Tibial nerve (tissue), 4 donors: ENCODE results near the gene PEX11G.

Experiments
- EP300 ChIP-seq, 2 donors: sonication (generic); formaldehyde crosslinking; IDR thresholded peaks; one replicate each; pipeline ENCODE4 v1.6.1; 2017; ENCODE audit warnings: antibody characterized with exemption in 2 of 2, mild to moderate bottlenecking in 1 of 2
- POLR2A ChIP-seq, 2 donors: fragments of 450-650 bp; IDR thresholded peaks; one replicate each; pipeline ENCODE4 v1.6.1; 2017; ENCODE audit warnings: antibody characterized with exemption in 2 of 2, mild to moderate bottlenecking in 2 of 2, moderate library complexity in 2 of 2
- TF ChIP-seq, protein P1 (sequence below), 5 experiments: fragments of 200-600 bp in 3 of 5; fragments of 450-650 bp in 2 of 5; sonication (generic) in 3 of 5; IDR thresholded peaks; one replicate each; pipeline ENCODE4 v1.5.1; 2016 to 2019; ENCODE audit warnings: antibody characterized with exemption in 5 of 5, mild to moderate bottlenecking in 3 of 5, moderate library complexity in 2 of 5

DNA sequence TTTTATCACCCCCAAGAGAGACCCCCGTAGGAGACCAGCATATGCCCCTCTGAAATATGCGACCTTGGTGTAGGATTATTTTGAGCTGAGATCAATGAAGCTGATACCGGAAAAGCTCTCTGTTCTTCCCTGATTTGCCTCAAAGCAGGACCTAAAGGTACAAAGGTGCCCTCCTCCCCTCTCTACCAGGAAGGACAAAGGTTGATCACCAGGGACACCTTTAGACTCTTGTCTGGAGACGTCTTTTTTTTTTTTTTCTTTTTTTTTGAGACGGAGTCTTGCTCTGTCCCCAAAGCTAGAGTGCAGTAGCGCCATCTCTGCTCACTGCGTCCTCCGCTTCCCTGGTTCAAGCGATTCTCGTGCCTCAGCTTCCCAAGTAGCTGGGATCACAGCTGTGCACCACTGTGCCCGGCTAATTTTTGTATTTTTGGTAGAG lies 792 bp upstream of the PEX11G start:
- TF ChIP-seq POLR2A (IDR thresholded peaks at IDR 0.05) (no peak), EP300 (IDR thresholded peaks at IDR 0.05) (no peak)
- TF ChIP-seq, protein P1, sequence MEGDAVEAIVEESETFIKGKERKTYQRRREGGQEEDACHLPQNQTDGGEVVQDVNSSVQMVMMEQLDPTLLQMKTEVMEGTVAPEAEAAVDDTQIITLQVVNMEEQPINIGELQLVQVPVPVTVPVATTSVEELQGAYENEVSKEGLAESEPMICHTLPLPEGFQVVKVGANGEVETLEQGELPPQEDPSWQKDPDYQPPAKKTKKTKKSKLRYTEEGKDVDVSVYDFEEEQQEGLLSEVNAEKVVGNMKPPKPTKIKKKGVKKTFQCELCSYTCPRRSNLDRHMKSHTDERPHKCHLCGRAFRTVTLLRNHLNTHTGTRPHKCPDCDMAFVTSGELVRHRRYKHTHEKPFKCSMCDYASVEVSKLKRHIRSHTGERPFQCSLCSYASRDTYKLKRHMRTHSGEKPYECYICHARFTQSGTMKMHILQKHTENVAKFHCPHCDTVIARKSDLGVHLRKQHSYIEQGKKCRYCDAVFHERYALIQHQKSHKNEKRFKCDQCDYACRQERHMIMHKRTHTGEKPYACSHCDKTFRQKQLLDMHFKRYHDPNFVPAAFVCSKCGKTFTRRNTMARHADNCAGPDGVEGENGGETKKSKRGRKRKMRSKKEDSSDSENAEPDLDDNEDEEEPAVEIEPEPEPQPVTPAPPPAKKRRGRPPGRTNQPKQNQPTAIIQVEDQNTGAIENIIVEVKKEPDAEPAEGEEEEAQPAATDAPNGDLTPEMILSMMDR (IDR thresholded peaks at IDR 0.05) = no peak
